ENCODE results near the gene ZP1. TPM values are rescaled to one million over a fixed set of nuclear protein-coding genes. Genes with fewer than 3 reads are reported as not detected.

The ZP1 gene
- total and polyA plus RNA-seq, 2 of the 4 experiments (the other 2 are of a cell fraction): 0.18 to 1.6 TPM

DNA sequence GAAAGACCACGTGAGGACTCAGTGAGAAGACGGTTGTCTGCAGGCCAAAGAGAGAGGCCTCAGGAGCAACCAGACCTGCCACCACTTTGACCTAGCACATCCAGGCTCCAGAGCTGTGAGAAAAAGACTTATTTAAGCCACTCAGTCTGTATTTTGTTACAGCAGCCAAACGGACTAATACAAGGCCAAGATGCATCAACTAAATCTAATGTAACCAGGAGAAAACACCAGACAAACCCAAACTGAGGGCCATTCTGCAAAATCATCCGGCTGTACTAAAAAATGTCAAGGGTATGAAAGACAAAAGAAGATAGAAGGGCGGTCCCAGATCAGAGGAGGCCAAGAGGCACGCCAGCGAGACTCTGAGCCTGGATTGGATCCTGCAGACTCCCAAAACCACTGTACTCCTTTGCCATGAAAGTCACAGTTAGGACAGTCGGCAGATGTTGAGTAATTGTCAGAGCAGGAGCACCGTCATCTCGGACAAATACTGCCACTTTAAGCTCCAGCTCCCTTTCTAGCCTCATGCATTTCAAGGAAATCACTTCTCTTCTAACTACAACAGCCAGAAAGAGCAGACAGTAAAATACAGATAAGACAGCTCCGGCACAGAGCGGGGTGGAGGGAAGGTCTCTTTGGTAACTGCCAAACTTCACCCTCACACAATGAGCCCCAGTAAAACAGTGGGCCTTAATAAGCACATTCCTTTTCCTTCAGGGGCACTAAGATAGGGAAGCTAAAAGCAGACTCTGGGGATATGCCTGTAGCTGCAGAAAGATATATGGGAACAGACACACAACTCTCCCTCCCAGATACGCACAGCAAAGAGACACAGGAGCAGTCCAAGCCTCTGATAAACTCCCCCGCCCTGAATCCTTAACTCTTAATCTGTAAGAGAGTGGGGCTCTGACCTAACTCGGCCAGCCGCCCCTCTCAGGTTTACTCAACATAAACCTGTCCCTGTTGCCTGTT is 3.5 kb upstream of the ZP1 start:
- H2BK120ac ChIP-seq (ENCODE audit: low read depth, low read length): no peak overlapping the region
- CTCF ChIA-PET: no interaction called here
- H2AK5ac ChIP-seq (ENCODE audit: low read depth, low read length): no peak overlapping the region
- H3K4me2 ChIP-seq (ENCODE audit: low read depth, low read length): no peak overlapping the region
- WGBS, 2 experiments (ENCODE audit: extremely low coverage in 2 of 2, insufficient read length in 1 of 2): 80% methylated on average over 4 of the region's 16 CpGs; no CpG with 5 or more reads in 1 of the 2 experiments
- H2BK5ac ChIP-seq (ENCODE audit: low read depth, low read length, poor library complexity, severe bottlenecking): no peak overlapping the region
- in situ Hi-C loops (cut with MboI; ENCODE audit: low sequenced_read_pairs): no loop called here
- no peak overlapping the region for H3K18ac ChIP-seq (ENCODE audit: low read depth, low read length)
- H3K79me1 ChIP-seq (ENCODE audit: low read depth in 1 of 2, low read length in 2 of 2): no peaks in the 10 kb centered on the region
- H4K8ac ChIP-seq (ENCODE audit: low read depth in 2 of 2, low read length in 2 of 2): no peak overlapping the region
- no peak overlapping the region for H3K4ac ChIP-seq (ENCODE audit: low read depth, low read length)
- no peaks in the 10 kb centered on the region for H4K20me1 ChIP-seq (ENCODE audit: insufficient read depth, low read length)
- H3K23ac ChIP-seq (ENCODE audit: low read depth, low read length): no peak overlapping the region
- H3K36me3 ChIP-seq (ENCODE audit: control insufficient read depth, insufficient read depth, low read length): no peaks in the 10 kb centered on the region
- no peak overlapping the region for H3K56ac ChIP-seq (ENCODE audit: extremely low read depth, insufficient read depth, low read length)
- no peak overlapping the region for H2AK9ac ChIP-seq (replicated peaks; ENCODE audit: low read depth, low read length, poor library complexity)
- POLR2A ChIA-PET (ENCODE audit: unreplicated experiment): no interaction called here
- H4K5ac ChIP-seq (ENCODE audit: low read depth, low read length): no peak overlapping the region
- intact Hi-C loops (cut with micrococcal nuclease): no loop called here
- H2BK20ac ChIP-seq (ENCODE audit: low read depth, low read length): no peak overlapping the region
- no peak overlapping the region for H3K4me3 ChIP-seq (ENCODE audit: insufficient read depth, low read depth, low read length)
- dilution Hi-C loops (cut with HindIII; ENCODE audit: low sequenced_read_pairs, unreplicated experiment): no loop called here
- H2BK15ac ChIP-seq (ENCODE audit: low read depth, low read length): no peak overlapping the region
- H2AFZ ChIP-seq (replicated peaks; ENCODE audit: low read length, poor library complexity): no peak overlapping the region
- no peak overlapping the region for H3K9ac ChIP-seq (ENCODE audit: low read depth, low read length)
- H3K9me3 ChIP-seq (ENCODE audit: control insufficient read depth, insufficient read depth, low read length): no peaks in the 10 kb centered on the region
- no peak overlapping the region for H4K91ac ChIP-seq (ENCODE audit: insufficient read depth, low read depth, low read length)
- BruUV-seq (replicated peaks): no TSS peak
- H3K27me3 ChIP-seq (ENCODE audit: control insufficient read depth, insufficient read depth, low read length): peaks cover 13% of the 10 kb centered on the region
- peaks cover 1% of the 10 kb centered on the region; the same call in 1 of the 2 replicates for H3K9me1 ChIP-seq (ENCODE audit: insufficient read depth, low read length)
- no peak for DNase-seq
- no peak overlapping the region for H3K27ac ChIP-seq (ENCODE audit: insufficient read depth, low read length)
- H3K14ac ChIP-seq (replicated peaks; ENCODE audit: low read depth, low read length): no peak overlapping the region
- no peak for TF ChIP-seq CHD1 (IDR thresholded peaks at IDR 0.05; ENCODE audit: low read depth, low read length)
- TF ChIP-seq MAZ (IDR thresholded peaks at IDR 0.05; ENCODE audit: borderline replicate concordance, low read depth, low read length): no peak
- no peak for TF ChIP-seq NFE2L2 (IDR thresholded peaks at IDR 0.05; ENCODE audit: low read depth, low read length)
- no peak for TF ChIP-seq MXI1 (IDR thresholded peaks at IDR 0.05; ENCODE audit: borderline replicate concordance, low read depth, low read length)
- TF ChIP-seq, protein P1, sequence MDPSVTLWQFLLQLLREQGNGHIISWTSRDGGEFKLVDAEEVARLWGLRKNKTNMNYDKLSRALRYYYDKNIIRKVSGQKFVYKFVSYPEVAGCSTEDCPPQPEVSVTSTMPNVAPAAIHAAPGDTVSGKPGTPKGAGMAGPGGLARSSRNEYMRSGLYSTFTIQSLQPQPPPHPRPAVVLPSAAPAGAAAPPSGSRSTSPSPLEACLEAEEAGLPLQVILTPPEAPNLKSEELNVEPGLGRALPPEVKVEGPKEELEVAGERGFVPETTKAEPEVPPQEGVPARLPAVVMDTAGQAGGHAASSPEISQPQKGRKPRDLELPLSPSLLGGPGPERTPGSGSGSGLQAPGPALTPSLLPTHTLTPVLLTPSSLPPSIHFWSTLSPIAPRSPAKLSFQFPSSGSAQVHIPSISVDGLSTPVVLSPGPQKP (IDR thresholded peaks at IDR 0.05; ENCODE audit: borderline replicate concordance, low read depth, low read length): no peak
- H3K4me1 ChIP-seq (ENCODE audit: control insufficient read depth, insufficient read depth, low read length): peaks cover 1% of the 10 kb centered on the region; the same call in 1 of the 2 replicates
- no peak for ATAC-seq (ENCODE audit: low read depth)
